Endothelial cell of umbilical vein (primary cell): ENCODE data around the gene MOK. TPM values are rescaled to one million over a fixed set of nuclear protein-coding genes. Genes with fewer than 3 reads are reported as not detected.

Source experiments
- BruUV-seq: library from RNA; stranded (reverse); fragments of 400-500 nt; replicated peaks from 2 replicates; lab custom pipeline; 2021; lab: Mats Ljungman, UMichigan
- CTCF ChIA-PET: fragments of 300-600, 350-600 bp; sonication (Branson Sonifier 250); formaldehyde crosslinking; loops from one replicate; lab custom pipeline; 2021; ENCODE audit warnings: antibody characterized with exemption, inconsistent platforms; lab: Charles Lee
- POLR2A ChIA-PET: fragments of 300-600, 350-600 bp; sonication (Branson Sonifier 250); formaldehyde crosslinking; loops from one replicate; lab custom pipeline; 2021; ENCODE audit warnings: antibody characterized with exemption, inconsistent platforms; lab: Charles Lee
- DNase-seq: peaks from one replicate; pipeline ENCODE4 v3.0.0-alpha.2; 2011; ENCODE audit warnings: low read depth, low spot score
- FAIRE-seq: peaks from 2 replicates; lab custom pipeline; 2011; peaks lifted over from hg19 to GRCh38; lab: Jason Lieb, UNC
- H2AFZ ChIP-seq: 2 replicates; pipeline ENCODE4 v1.6.0; 2012; ENCODE audit warnings: low read depth, low read length, control low read depth, inconsistent platforms
- H3K27ac ChIP-seq: 2 replicates; pipeline ENCODE4 v1.5.1; 2011; ENCODE audit warnings: low read depth, mild to moderate bottlenecking, control low read depth, low read length, moderate library complexity; ENCODE audit not compliant: insufficient read depth
- H3K27me3 ChIP-seq, 2 experiments: 2 replicates each; pipeline versions ENCODE4 v1.6.0 to v1.6.1; 2011; ENCODE audit warnings: low read length in 2 of 2, mixed read lengths in 1 of 2; ENCODE audit not compliant: control insufficient read depth in 2 of 2, insufficient read depth in 2 of 2
- H3K36me3 ChIP-seq, 2 experiments: 2 replicates in 1 of 2; 3 replicates in 1 of 2; pipeline ENCODE4 v1.5.1; 2011; ENCODE audit warnings: low read length in 2 of 2, mild to moderate bottlenecking in 1 of 2, moderate library complexity in 1 of 2; ENCODE audit not compliant: control insufficient read depth in 2 of 2, insufficient read depth in 2 of 2; ENCODE audit errors: extremely low read depth in 1 of 2
- H3K4me1 ChIP-seq: 3 replicates; pipeline ENCODE4 v1.5.1; 2011; ENCODE audit warnings: mild to moderate bottlenecking, low read length; ENCODE audit not compliant: control insufficient read depth, insufficient read depth; ENCODE audit errors: extremely low read depth
- H3K4me2 ChIP-seq: 2 replicates; pipeline ENCODE4 v1.6.1; 2011; ENCODE audit warnings: low read length, control low read depth, mixed read lengths; ENCODE audit not compliant: insufficient read depth
- H3K4me3 ChIP-seq, 3 experiments: fragments of 200-600 bp in 1 of 3; sonication (generic), shearing (Covaris generic) in 1 of 3; replicated peaks in 1 of 3; 2 replicates each; pipeline ENCODE4 v1.5.1; 2011 to 2016; ENCODE audit warnings: control low read depth in 3 of 3, low read length in 3 of 3, mild to moderate bottlenecking in 2 of 3, inconsistent platforms in 1 of 3, low read depth in 1 of 3, moderate library complexity in 1 of 3; ENCODE audit not compliant: insufficient read depth in 1 of 3
- H3K79me2 ChIP-seq: 2 replicates; pipeline ENCODE4 v1.6.0; 2012; ENCODE audit warnings: low read length, inconsistent platforms; ENCODE audit not compliant: control insufficient read depth, insufficient read depth
- H3K9ac ChIP-seq: replicated peaks from 2 replicates; pipeline ENCODE3; 2011; ENCODE audit warnings: low read length, control low read depth; ENCODE audit not compliant: insufficient read depth; ENCODE audit errors: extremely low read depth
- H3K9me1 ChIP-seq: replicated peaks from 3 replicates; pipeline ENCODE4 v1.6.0; 2011; ENCODE audit warnings: mild to moderate bottlenecking, low read length; ENCODE audit not compliant: control insufficient read depth, insufficient read depth; ENCODE audit errors: extremely low read depth
- H3K9me3 ChIP-seq: replicated peaks from 2 replicates; pipeline ENCODE4 v1.5.1; 2012; ENCODE audit warnings: low read length, inconsistent platforms; ENCODE audit not compliant: control insufficient read depth, insufficient read depth
- H4K20me1 ChIP-seq: replicated peaks from 2 replicates; pipeline ENCODE3; 2011; ENCODE audit warnings: mild to moderate bottlenecking, low read length; ENCODE audit not compliant: control insufficient read depth, insufficient read depth; ENCODE audit errors: extremely low read depth
- CTCF ChIP-seq, 2 donors: IDR thresholded peaks; 1 replicate in 1 of 2; 2 replicates in 1 of 2; pipeline ENCODE4 v1.5.1; 2011; ENCODE audit warnings: low read length in 2 of 2, mild to moderate bottlenecking in 2 of 2, moderate library complexity in 2 of 2, control low read depth in 1 of 2, inconsistent platforms in 1 of 2, low read depth in 1 of 2; ENCODE audit not compliant: insufficient read depth in 1 of 2; ENCODE audit errors: extremely low read depth in 1 of 2
- EZH2 ChIP-seq: IDR thresholded peaks from 2 replicates; pipeline ENCODE4 v1.6.1; 2012; ENCODE audit warnings: borderline replicate concordance, low read depth, mild to moderate bottlenecking, moderate library complexity, low read length, inconsistent platforms; ENCODE audit not compliant: severe bottlenecking
- FOS ChIP-seq: IDR thresholded peaks from 2 replicates; pipeline ENCODE4 v1.6.1; 2011; ENCODE audit warnings: mild to moderate bottlenecking, low read length, moderate library complexity, borderline replicate concordance; ENCODE audit not compliant: insufficient read depth
- GATA2 ChIP-seq: IDR thresholded peaks from 2 replicates; pipeline ENCODE4 v1.7.0; 2011; ENCODE audit warnings: low read depth, mild to moderate bottlenecking, moderate library complexity, mixed read lengths, low read length; ENCODE audit not compliant: insufficient read length, insufficient read depth
- JUN ChIP-seq: IDR thresholded peaks from 2 replicates; pipeline ENCODE4 v1.6.1; 2011; ENCODE audit warnings: borderline replicate concordance, low read depth; ENCODE audit not compliant: insufficient read length, insufficient read depth
- MAX ChIP-seq: IDR thresholded peaks from 2 replicates; pipeline ENCODE4 v1.6.1; 2011; ENCODE audit not compliant: insufficient read depth, insufficient read length
- MYC ChIP-seq: IDR thresholded peaks from one replicate; pipeline ENCODE4 v1.6.1; 2011; ENCODE audit warnings: mild to moderate bottlenecking, low read depth, low read length
- POLR2A ChIP-seq: IDR thresholded peaks from 2 replicates; pipeline ENCODE4 v1.6.1; 2012; ENCODE audit warnings: low read depth, mild to moderate bottlenecking, control low read depth, low read length
- POLR2AphosphoS5 ChIP-seq: IDR thresholded peaks from 2 replicates; pipeline ENCODE4 v1.6.1; 2012; ENCODE audit warnings: low read depth, mild to moderate bottlenecking, control low read depth, low read length, moderate library complexity; ENCODE audit not compliant: insufficient read depth
- dilution Hi-C: fragments of 300-500 bp; cut with MboI; formaldehyde crosslinking; loops from one replicate; pipeline ENCODE4 v1.15.0; 2019; ENCODE audit warnings: low sequenced_read_pairs; ENCODE audit not compliant: extremely low pct_ligation_motif_present
- intact Hi-C: fragments of 100-400 bp; cut with micrococcal nuclease; formaldehyde crosslinking; loops from one replicate; pipeline ENCODE4 v1.10.0; 2022
- polyA plus RNA-seq, 4 experiments: library from polyadenylated mRNA; depleted of rRNA in 3 of 4; stranded (reverse) in 3 of 4; unstranded in 1 of 4; fragments of >200 nt; gene quantifications; 2 replicates each; pipeline versions ENCODE4 v1.2.1 to v1.2.3, GENCODE V29; 2011 to 2012; ENCODE audit warnings: missing spikeins in 1 of 4
- total RNA-seq: library from RNA; stranded (reverse); gene quantifications from 2 replicates; pipeline ENCODE4 v1.2.3, GENCODE V29; 2021

The MOK gene
- total and polyA plus RNA-seq, 2 donors (not counting 3 experiments of a cell fraction or from before 2014, with no cell fraction given) = 6.1 to 8.6 TPM

GRCh38 chr14:102187568-102188001 is 117.4 kb downstream of the MOK start:
- DNase-seq (no peak), FAIRE-seq (no peak)
- Histone ChIP-seq H3K4me3 (no peak overlapping the region), H3K4me1 (no peaks in the 10 kb centered on the region), H3K36me3 (no peaks in the 10 kb centered on the region), H3K27me3 (no peaks in the 10 kb centered on the region), H3K4me2 (no peak overlapping the region), H3K9ac (no peak overlapping the region), H2AFZ (no peak overlapping the region), H4K20me1 (no peaks in the 10 kb centered on the region), H3K79me2 (peaks cover 52% of the 10 kb centered on the region), H3K9me1 (no peaks in the 10 kb centered on the region), H3K27ac (no peak overlapping the region), H3K9me3 (no peaks in the 10 kb centered on the region)
- POLR2A ChIA-PET = no interaction called here
- TF ChIP-seq GATA2 (no peak), FOS (no peak), MAX (no peak), POLR2A (no peak), EZH2 (no peak), CTCF (IDR thresholded peaks at IDR 0.05; ENCODE audit: extremely low read depth in 1 of 2, insufficient read depth in 1 of 2, low read depth in 1 of 2, low read length in 2 of 2) (no peak), JUN (no peak), POLR2AphosphoS5 (no peak), MYC (no peak)
- CTCF ChIA-PET = interaction anchor here (1.0 to 1.5 kb wide), 4 partner anchors 11 to 49 kb away, joined by 3 read pairs; no protein-coding TSS in a partner anchor
- intact Hi-C loops = no loop called here
- BruUV-seq = no TSS peak
- dilution Hi-C loops = no loop called here
